Lower lobe of right lung (tissue), 2 donors: ENCODE results near the gene SRPK1. TPM values are rescaled to one million over a fixed set of nuclear protein-coding genes. Genes with fewer than 3 reads are reported as not detected.

Experiments used
- ATAC-seq, 2 donors: fragments of 200-7000 bp; cut with Tn5 transposase; one replicate each; pipeline ENCODE4 v1.9.1; 2020 to 2022; ENCODE audit warnings: mild to moderate bottlenecking in 2 of 2, moderate library complexity in 2 of 2
- DNase-seq: peaks from one replicate; pipeline ENCODE4 v3.0.0-alpha.2; 2020
- H3K27ac ChIP-seq: fragments of 200-600 bp; one replicate; pipeline ENCODE4 v1.8.0; 2022
- H3K27me3 ChIP-seq: fragments of 200-600 bp; one replicate; pipeline ENCODE4 v1.8.0; 2022; ENCODE audit warnings: low read depth
- H3K36me3 ChIP-seq: fragments of 200-600 bp; one replicate; pipeline ENCODE4 v1.8.0; 2022; ENCODE audit warnings: mild to moderate bottlenecking
- H3K4me1 ChIP-seq: fragments of 200-600 bp; one replicate; pipeline ENCODE4 v1.8.0; 2022
- H3K4me3 ChIP-seq: fragments of 200-600 bp; one replicate; pipeline ENCODE4 v1.8.0; 2022; ENCODE audit warnings: mild to moderate bottlenecking
- H3K9me3 ChIP-seq: fragments of 200-600 bp; one replicate; pipeline ENCODE4 v1.8.0; 2022
- intact Hi-C: fragments of 100-400 bp; cut with DNase I; formaldehyde crosslinking; loops from one replicate; pipeline ENCODE4 v1.11.0; 2022
- total RNA-seq: library from RNA; stranded (reverse); fragmentation: NEBNext Ultra II Directional; extraction: Animal tissue kit (Norgen Biotek cat#: 25700); gene quantifications from one replicate; pipeline ENCODE4 v1.2.1, GENCODE V29; 2021
- TF ChIP-seq, protein P1 (sequence below): fragments of 200-600 bp; IDR thresholded peaks from one replicate; pipeline ENCODE4 v1.8.0; 2022; ENCODE audit warnings: antibody characterized with exemption, mild to moderate bottlenecking
- donor health status: DM: no; HTN: yes; CAD: no; lungs with severe emphysema.

SRPK1 gene
- total RNA-seq, 1 donor from 2014 or later: 30.9 TPM

DNA sequence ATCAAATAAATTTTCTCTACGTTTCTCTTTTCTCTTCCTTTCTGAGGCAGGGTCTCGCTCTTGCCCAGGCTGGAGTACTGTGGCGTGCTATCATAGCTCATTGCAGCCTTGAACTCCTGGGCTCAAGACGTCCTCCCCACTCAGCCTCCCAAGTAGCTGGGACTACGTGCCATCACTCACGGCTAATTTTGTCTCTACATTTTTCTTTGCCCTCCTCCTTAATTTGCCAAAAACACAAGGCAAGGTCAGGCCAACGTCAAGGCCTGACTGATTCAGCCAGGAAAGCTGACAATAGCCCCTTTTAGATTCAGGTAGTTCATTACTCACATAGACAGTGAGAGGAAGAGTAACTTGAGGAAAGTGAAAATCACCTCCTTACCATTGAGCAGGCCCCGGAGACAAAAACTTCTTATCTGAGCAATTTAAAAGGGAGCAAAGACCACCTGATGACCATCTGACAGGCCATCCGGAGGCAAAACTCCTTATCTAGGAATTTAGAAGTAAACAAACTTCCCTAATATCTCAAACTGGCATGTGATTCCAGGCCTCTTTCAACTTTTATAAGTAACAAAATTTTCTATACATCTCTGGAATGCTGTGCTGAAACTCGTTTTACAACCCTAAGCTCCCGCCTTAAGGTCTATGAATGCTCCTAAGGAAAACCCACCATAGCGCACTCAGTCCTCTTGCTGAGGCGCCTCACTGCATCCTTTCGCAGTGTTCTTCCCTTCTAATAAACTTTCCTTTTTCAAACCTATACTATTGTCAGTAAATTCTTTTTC, 42.1 kb upstream of the SRPK1 start:
- ATAC-seq (no peak), DNase-seq (no peak)
- intact Hi-C loops: no loop called here

DNA sequence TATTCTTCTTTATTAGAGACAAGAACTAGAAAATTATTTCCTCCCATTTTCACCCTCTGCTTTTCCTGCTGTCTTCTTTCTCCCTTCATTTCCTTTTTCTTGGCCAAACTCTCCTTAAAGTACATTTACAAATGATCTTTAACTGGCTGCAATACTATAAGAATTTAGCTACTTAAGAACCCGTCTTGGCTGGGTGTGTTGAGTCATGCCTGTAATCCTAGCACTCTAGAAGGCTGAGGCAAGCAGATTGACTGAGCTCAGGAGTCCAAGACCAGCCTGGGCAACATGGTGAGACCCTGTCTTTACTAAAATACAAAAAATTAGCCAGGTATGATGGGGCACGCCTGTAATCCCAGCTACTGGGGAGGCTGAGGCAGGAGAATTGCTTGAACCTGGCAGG, 39.3 kb upstream of the SRPK1 start:
- H3K4me3 ChIP-seq: no peak overlapping the region
- no peaks in the 10 kb centered on the region for H3K27me3 ChIP-seq
- DNase-seq (no peak), ATAC-seq (no peak)
- TF ChIP-seq, protein P1, sequence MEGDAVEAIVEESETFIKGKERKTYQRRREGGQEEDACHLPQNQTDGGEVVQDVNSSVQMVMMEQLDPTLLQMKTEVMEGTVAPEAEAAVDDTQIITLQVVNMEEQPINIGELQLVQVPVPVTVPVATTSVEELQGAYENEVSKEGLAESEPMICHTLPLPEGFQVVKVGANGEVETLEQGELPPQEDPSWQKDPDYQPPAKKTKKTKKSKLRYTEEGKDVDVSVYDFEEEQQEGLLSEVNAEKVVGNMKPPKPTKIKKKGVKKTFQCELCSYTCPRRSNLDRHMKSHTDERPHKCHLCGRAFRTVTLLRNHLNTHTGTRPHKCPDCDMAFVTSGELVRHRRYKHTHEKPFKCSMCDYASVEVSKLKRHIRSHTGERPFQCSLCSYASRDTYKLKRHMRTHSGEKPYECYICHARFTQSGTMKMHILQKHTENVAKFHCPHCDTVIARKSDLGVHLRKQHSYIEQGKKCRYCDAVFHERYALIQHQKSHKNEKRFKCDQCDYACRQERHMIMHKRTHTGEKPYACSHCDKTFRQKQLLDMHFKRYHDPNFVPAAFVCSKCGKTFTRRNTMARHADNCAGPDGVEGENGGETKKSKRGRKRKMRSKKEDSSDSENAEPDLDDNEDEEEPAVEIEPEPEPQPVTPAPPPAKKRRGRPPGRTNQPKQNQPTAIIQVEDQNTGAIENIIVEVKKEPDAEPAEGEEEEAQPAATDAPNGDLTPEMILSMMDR: no peak
- H3K9me3 ChIP-seq: no peaks in the 10 kb centered on the region
- no peaks in the 10 kb centered on the region for H3K4me1 ChIP-seq
- H3K36me3 ChIP-seq: no peaks in the 10 kb centered on the region
- intact Hi-C loops: no loop called here
- H3K27ac ChIP-seq: no peak overlapping the region

More for the DNA sequence above, 42.1 kb upstream of the SRPK1 start:
- Histone ChIP-seq H3K9me3 (no peaks in the 10 kb centered on the region), H3K36me3 (no peaks in the 10 kb centered on the region), H3K27ac (no peak overlapping the region), H3K4me1 (no peaks in the 10 kb centered on the region), H3K4me3 (no peak overlapping the region), H3K27me3 (no peaks in the 10 kb centered on the region)
- TF ChIP-seq, protein P1: no peak

- Histone ChIP-seq H3K9me3 (no peaks in the 10 kb centered on the region), H3K4me3 (no peak overlapping the region), H3K36me3 (no peaks in the 10 kb centered on the region), H3K27me3 (no peaks in the 10 kb centered on the region), H3K4me1 (no peaks in the 10 kb centered on the region), H3K27ac (no peak overlapping the region)
- DNase-seq (no peak), ATAC-seq (no peak)
- TF ChIP-seq, protein P1: peak; percentile 22
- intact Hi-C loops: no loop called here
These were observed 35.1 kb upstream of the SRPK1 start for GRCh38 chr6:35955970-35956369.

GRCh38 chr6:35955521-35955920, 34.6 kb upstream of the SRPK1 start:
- no peaks in the 10 kb centered on the region for H3K9me3 ChIP-seq
- intact Hi-C loops: no loop called here
- TF ChIP-seq, protein P1: no peak
- ATAC-seq (no peak), DNase-seq (no peak)
- H3K27me3 ChIP-seq: no peaks in the 10 kb centered on the region
- H3K4me3 ChIP-seq: no peak overlapping the region
- H3K36me3 ChIP-seq: no peaks in the 10 kb centered on the region
- H3K4me1 ChIP-seq: no peaks in the 10 kb centered on the region
- no peak overlapping the region for H3K27ac ChIP-seq

GRCh38 chr6:35955071-35955470, 34.2 kb upstream of the SRPK1 start:
- TF ChIP-seq, protein P1: no peak
- intact Hi-C loops: no loop called here
- no peak for ATAC-seq

More at GRCh38 chr6:35955071-35955470, 34.2 kb upstream of the SRPK1 start:
- DNase-seq: no peak
- H3K4me1 ChIP-seq: no peaks in the 10 kb centered on the region
- H3K4me3 ChIP-seq: no peak overlapping the region
- H3K36me3 ChIP-seq: no peaks in the 10 kb centered on the region
- no peaks in the 10 kb centered on the region for H3K9me3 ChIP-seq
- no peaks in the 10 kb centered on the region for H3K27me3 ChIP-seq
- no peak overlapping the region for H3K27ac ChIP-seq
